B cell (primary cell): ENCODE results near the gene GDF9. TPM values are rescaled to one million over a fixed set of nuclear protein-coding genes. Genes with fewer than 3 reads are reported as not detected.

Experiments
- ATAC-seq: fragments of 200-7000 bp; cut with Tn5 transposase; one replicate; pipeline ENCODE4 v1.10.0; 2021; ENCODE audit warnings: low read depth, mild to moderate bottlenecking, moderate number of reproducible peaks, moderate library complexity
- CTCF ChIA-PET: fragments of 350-600 bp; sonication (Branson Sonifier 250); formaldehyde crosslinking; loops from one replicate; lab custom pipeline; 2021; ENCODE audit warnings: antibody characterized with exemption, inconsistent platforms; lab: Charles Lee
- POLR2A ChIA-PET: fragments of 350-600 bp; sonication (Branson Sonifier 250); formaldehyde crosslinking; loops from one replicate; lab custom pipeline; 2021; ENCODE audit warnings: antibody characterized with exemption; lab: Charles Lee
- DNase-seq: peaks from one replicate; pipeline ENCODE4 v3.0.0; 2013
- H2AFZ ChIP-seq: 2 replicates; pipeline ENCODE4 v1.6.1; 2012; ENCODE audit warnings: mild to moderate bottlenecking, low read depth, low read length; ENCODE audit not compliant: insufficient read depth, poor library complexity, severe bottlenecking
- H3K27ac ChIP-seq, 2 donors: 1 replicate in 1 of 2; 2 replicates in 1 of 2; pipeline ENCODE4 v1.5.1; 2012 to 2013; ENCODE audit warnings: low read length in 2 of 2, mild to moderate bottlenecking in 2 of 2, moderate library complexity in 1 of 2
- H3K27me3 ChIP-seq, 4 experiments: fragments of 200-600 bp in 1 of 4; sonication (generic) in 1 of 4; replicated peaks in 1 of 4; 1 replicate in 2 of 4; 2 replicates in 2 of 4; pipeline versions ENCODE4 v1.6.1 to v1.7.0; 2013 to 2016; ENCODE audit warnings: low read length in 3 of 4, mild to moderate bottlenecking in 2 of 4, mixed read lengths in 1 of 4, moderate library complexity in 1 of 4; ENCODE audit not compliant: insufficient read depth in 4 of 4, control insufficient read depth in 3 of 4; ENCODE audit errors: control extremely low read depth in 1 of 4
- H3K36me3 ChIP-seq, 2 experiments: replicated peaks in 1 of 2; 1 replicate in 1 of 2; 2 replicates in 1 of 2; pipeline versions ENCODE4 v1.6.1 to v1.7.1; 2013; ENCODE audit warnings: low read length in 1 of 2; ENCODE audit not compliant: insufficient read depth in 2 of 2, control insufficient read depth in 1 of 2; ENCODE audit errors: control extremely low read depth in 1 of 2, extremely low read depth in 1 of 2
- H3K4me1 ChIP-seq, 2 donors: fragments of 200-600 bp in 1 of 2; sonication (generic) in 1 of 2; 1 replicate in 1 of 2; 2 replicates in 1 of 2; pipeline versions ENCODE4 v1.5.1 to v1.6.1; 2013 to 2017; ENCODE audit warnings: low read length in 2 of 2; ENCODE audit not compliant: control insufficient read depth in 2 of 2, insufficient read depth in 2 of 2
- H3K4me2 ChIP-seq: replicated peaks from 2 replicates; pipeline ENCODE3; 2012; ENCODE audit warnings: mild to moderate bottlenecking, low read depth, low read length; ENCODE audit not compliant: poor library complexity, severe bottlenecking
- H3K4me3 ChIP-seq, 5 experiments: fragments of 200-600 bp in 1 of 5; sonication (generic) in 1 of 5; 1 replicate in 3 of 5; 2 replicates in 2 of 5; pipeline versions ENCODE4 v1.5.1 to v1.7.0; 2011 to 2016; ENCODE audit warnings: low read length in 4 of 5, mild to moderate bottlenecking in 4 of 5, low read depth in 2 of 5, control low read depth in 1 of 5, moderate library complexity in 1 of 5; ENCODE audit not compliant: insufficient read depth in 1 of 5; ENCODE audit errors: control extremely low read depth in 1 of 5, extremely low read depth in 1 of 5
- H3K79me2 ChIP-seq: fragments of 200-600 bp; sonication (generic); one replicate; pipeline ENCODE4 v1.6.0; 2016; ENCODE audit warnings: low read length; ENCODE audit not compliant: control insufficient read depth, insufficient read depth
- H3K9ac ChIP-seq: fragments of 200-600 bp; sonication (generic); 2 replicates; pipeline ENCODE4 v1.6.1; 2017; ENCODE audit warnings: mild to moderate bottlenecking, low read length, moderate library complexity
- H3K9me3 ChIP-seq, 3 donors: one replicate each; pipeline versions ENCODE4 v1.6.1 to v1.7.1; 2013; ENCODE audit warnings: low read length in 2 of 3; ENCODE audit not compliant: control insufficient read depth in 2 of 3, insufficient read depth in 1 of 3; ENCODE audit errors: control extremely low read depth in 1 of 3
- H4K20me1 ChIP-seq: 2 replicates; pipeline ENCODE4 v1.6.0; 2012; ENCODE audit warnings: mild to moderate bottlenecking, low read length; ENCODE audit not compliant: insufficient read depth, control insufficient read depth, poor library complexity, severe bottlenecking
- H3K27ac Mint-ChIP-seq: one replicate; pipeline ENCODE4 v1.8.0; 2021; ENCODE audit warnings: mixed read lengths
- H3K27me3 Mint-ChIP-seq: one replicate; pipeline ENCODE4 v1.8.0; 2021; ENCODE audit warnings: mixed read lengths
- H3K4me1 Mint-ChIP-seq: one replicate; pipeline ENCODE4 v1.8.0; 2021; ENCODE audit warnings: mixed read lengths
- H3K4me3 Mint-ChIP-seq: one replicate; pipeline ENCODE4 v1.8.0; 2021; ENCODE audit warnings: mixed read lengths
- H3K9me3 Mint-ChIP-seq: one replicate; pipeline ENCODE4 v1.8.0; 2022; ENCODE audit warnings: mixed read lengths; ENCODE audit not compliant: insufficient read depth
- EZH2 ChIP-seq: IDR thresholded peaks from 2 replicates; pipeline ENCODE4 v1.6.1; 2012; ENCODE audit warnings: borderline replicate concordance, low read depth, mild to moderate bottlenecking, moderate library complexity, low read length; ENCODE audit not compliant: insufficient read depth, poor library complexity, severe bottlenecking
- WGBS: methylation state at CpG from one replicate; pipeline ENCODE4 v1.1.5; 2013; ENCODE audit warnings: missing lambda C conversion rate; ENCODE audit not compliant: insufficient coverage; 5-methylcytosine and 5-hydroxymethylcytosine counted together
- intact Hi-C: fragments of 100-400 bp; cut with micrococcal nuclease; formaldehyde crosslinking; loops from one replicate; pipeline ENCODE4 v1.10.0; 2022
- polyA plus RNA-seq: library from polyadenylated mRNA; depleted of rRNA; stranded (reverse); fragments of >200 nt; gene quantifications from 2 replicates; pipeline ENCODE4 v1.2.3, GENCODE V29; 2012
- total RNA-seq, 2 donors: library from RNA; stranded (reverse); fragments of 120-200 nt in 1 of 2; gene quantifications; 1 replicate in 1 of 2; 2 replicates in 1 of 2; pipeline versions ENCODE4 v1.2.3 to v1.2.4, GENCODE V29; 2013 to 2022
- TF ChIP-seq, protein P1 (sequence below): fragments of 200-600 bp; IDR thresholded peaks from one replicate; pipeline ENCODE4 v1.8.0; 2022; ENCODE audit warnings: antibody characterized with exemption, mild to moderate bottlenecking

Gene GDF9
- total and polyA plus RNA-seq, 2 donors (not counting 1 experiment from before 2014, with no cell fraction given), result 0.67 to 0.88 TPM

DNA sequence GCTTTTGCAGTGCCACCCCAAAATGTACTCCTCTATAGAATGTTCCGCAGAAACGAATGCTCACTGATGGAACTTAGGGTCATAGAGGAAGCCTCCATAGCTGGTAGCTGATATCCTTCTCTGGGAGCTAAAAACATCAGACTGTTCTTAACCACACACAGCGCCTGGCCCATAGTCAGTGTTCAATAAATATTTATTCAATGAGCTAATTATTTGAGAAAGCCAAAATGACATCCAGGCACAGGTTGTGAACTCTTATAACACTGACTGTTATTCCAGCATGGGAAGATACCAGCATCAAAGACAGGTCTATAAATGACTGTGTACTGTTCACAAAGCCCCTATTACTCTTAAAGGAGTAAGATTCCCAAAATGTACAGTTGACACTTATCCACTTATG is 12.9 kb downstream of the GDF9 start:
- no peaks in the 10 kb centered on the region for H3K9me3 Mint-ChIP-seq
- Histone ChIP-seq H3K27me3 (peaks cover 0 to 4% (median 0%) of the 10 kb centered on the region in 4 experiments), H3K4me2 (no peak overlapping the region), H4K20me1 (no peaks in the 10 kb centered on the region), H3K79me2 (no peaks in the 10 kb centered on the region), H2AFZ (no peak overlapping the region), H3K4me1 (no peaks in the 10 kb centered on the region), H3K36me3 (no peaks in the 10 kb centered on the region), H3K9me3 (no peaks in the 10 kb centered on the region), H3K9ac (no peak overlapping the region), H3K27ac (no peak overlapping the region), H3K4me3 (no peak overlapping the region)
- no peak for ATAC-seq
- no CpG with 5 or more reads among the region's 3 CpGs for WGBS
- H3K27ac Mint-ChIP-seq, result no peak overlapping the region
- no peak for DNase-seq
- H3K27me3 Mint-ChIP-seq, result peaks cover 13% of the 10 kb centered on the region
- ChIA-PET POLR2A (no interaction called here), CTCF (interaction anchor here (2.2 kb wide), 1 partner anchor 24 kb away, joined by 9 read pairs; no protein-coding TSS in a partner anchor)
- no peak overlapping the region for H3K4me3 Mint-ChIP-seq
- TF ChIP-seq, protein P1, sequence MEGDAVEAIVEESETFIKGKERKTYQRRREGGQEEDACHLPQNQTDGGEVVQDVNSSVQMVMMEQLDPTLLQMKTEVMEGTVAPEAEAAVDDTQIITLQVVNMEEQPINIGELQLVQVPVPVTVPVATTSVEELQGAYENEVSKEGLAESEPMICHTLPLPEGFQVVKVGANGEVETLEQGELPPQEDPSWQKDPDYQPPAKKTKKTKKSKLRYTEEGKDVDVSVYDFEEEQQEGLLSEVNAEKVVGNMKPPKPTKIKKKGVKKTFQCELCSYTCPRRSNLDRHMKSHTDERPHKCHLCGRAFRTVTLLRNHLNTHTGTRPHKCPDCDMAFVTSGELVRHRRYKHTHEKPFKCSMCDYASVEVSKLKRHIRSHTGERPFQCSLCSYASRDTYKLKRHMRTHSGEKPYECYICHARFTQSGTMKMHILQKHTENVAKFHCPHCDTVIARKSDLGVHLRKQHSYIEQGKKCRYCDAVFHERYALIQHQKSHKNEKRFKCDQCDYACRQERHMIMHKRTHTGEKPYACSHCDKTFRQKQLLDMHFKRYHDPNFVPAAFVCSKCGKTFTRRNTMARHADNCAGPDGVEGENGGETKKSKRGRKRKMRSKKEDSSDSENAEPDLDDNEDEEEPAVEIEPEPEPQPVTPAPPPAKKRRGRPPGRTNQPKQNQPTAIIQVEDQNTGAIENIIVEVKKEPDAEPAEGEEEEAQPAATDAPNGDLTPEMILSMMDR, result no peak
- no peak for TF ChIP-seq EZH2
- no peaks in the 10 kb centered on the region for H3K4me1 Mint-ChIP-seq
- intact Hi-C loops, result no loop called here

DNA sequence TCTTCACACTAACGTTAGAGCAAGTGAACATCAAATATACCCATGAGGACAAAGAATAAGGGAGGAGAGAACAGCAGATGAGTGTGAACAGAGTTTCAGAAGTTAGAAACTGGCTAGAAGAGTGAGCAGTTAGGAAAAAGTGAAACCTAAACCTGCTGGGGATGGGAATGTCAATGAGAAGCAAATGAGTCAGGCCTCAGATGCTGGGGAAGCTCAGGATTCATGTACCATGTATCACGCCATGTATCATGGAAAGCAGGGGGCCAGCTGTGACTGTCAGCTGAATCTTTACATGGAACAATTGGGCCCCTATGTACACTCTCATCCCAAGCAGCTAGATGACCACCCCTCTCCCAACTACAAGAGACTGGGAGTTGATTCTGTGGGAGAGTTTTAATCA is 16.2 kb downstream of the GDF9 start:
- Histone ChIP-seq H3K9me3 (no peaks in the 10 kb centered on the region), H3K36me3 (no peaks in the 10 kb centered on the region), H3K4me2 (no peak overlapping the region), H3K4me1 (no peaks in the 10 kb centered on the region), H3K4me3 (no peak overlapping the region), H3K9ac (no peak overlapping the region), H3K27me3 (no peaks in the 10 kb centered on the region), H2AFZ (no peak overlapping the region), H3K79me2 (no peaks in the 10 kb centered on the region), H3K27ac (no peak overlapping the region), H4K20me1 (no peaks in the 10 kb centered on the region)
- Mint-ChIP-seq H3K27ac (no peak overlapping the region), H3K9me3 (no peaks in the 10 kb centered on the region), H3K27me3 (peaks cover 6% of the 10 kb centered on the region), H3K4me3 (no peak overlapping the region), H3K4me1 (no peaks in the 10 kb centered on the region)
- no peak for DNase-seq
- intact Hi-C loops, result no loop called here
- ATAC-seq, result no peak
- TF ChIP-seq, protein P1, result no peak
- no peak for TF ChIP-seq EZH2
- no CpG with 5 or more reads among the region's 2 CpGs for WGBS
- POLR2A ChIA-PET, result no interaction called here
- CTCF ChIA-PET, result interaction anchor here (0.9 kb wide), 1 partner anchor 464 kb away, joined by 4 read pairs; no protein-coding TSS in a partner anchor
